PFSK-1 (cell line): ENCODE data around the gene OR2D3.

Experiments used
- FOXP2 ChIP-seq: optimal IDR thresholded peaks from 2 replicates; pipeline ENCODE3; 2011; ENCODE audit warnings: borderline replicate concordance, control low read depth, inconsistent platforms; ENCODE audit not compliant: insufficient read depth; ENCODE audit errors: extremely low read length, extremely low read depth
- POLR2AphosphoS5 ChIP-seq: IDR thresholded peaks from 2 replicates; pipeline ENCODE4 v1.6.1; 2012; ENCODE audit warnings: low read depth, mild to moderate bottlenecking, control low read depth, low read length, moderate library complexity
- SIN3A ChIP-seq: IDR thresholded peaks from 2 replicates; pipeline ENCODE4 v1.6.1; 2012; ENCODE audit warnings: mild to moderate bottlenecking, low read length, moderate library complexity, borderline replicate concordance; ENCODE audit not compliant: insufficient read depth
- TAF1 ChIP-seq: IDR thresholded peaks from 2 replicates; pipeline ENCODE4 v1.6.1; 2012; ENCODE audit warnings: low read length, control low read depth, borderline replicate concordance; ENCODE audit not compliant: insufficient read depth
- TF ChIP-seq, protein P1 (sequence below), 2 experiments: IDR thresholded peaks; 2 replicates each; pipeline versions ENCODE4 v1.6.1 to v1.8.0; 2011 to 2012; ENCODE audit warnings: low read depth in 2 of 2, low read length in 2 of 2, control low read depth in 1 of 2, inconsistent platforms in 1 of 2, mild to moderate bottlenecking in 1 of 2, moderate library complexity in 1 of 2; ENCODE audit not compliant: insufficient read depth in 1 of 2

DNA sequence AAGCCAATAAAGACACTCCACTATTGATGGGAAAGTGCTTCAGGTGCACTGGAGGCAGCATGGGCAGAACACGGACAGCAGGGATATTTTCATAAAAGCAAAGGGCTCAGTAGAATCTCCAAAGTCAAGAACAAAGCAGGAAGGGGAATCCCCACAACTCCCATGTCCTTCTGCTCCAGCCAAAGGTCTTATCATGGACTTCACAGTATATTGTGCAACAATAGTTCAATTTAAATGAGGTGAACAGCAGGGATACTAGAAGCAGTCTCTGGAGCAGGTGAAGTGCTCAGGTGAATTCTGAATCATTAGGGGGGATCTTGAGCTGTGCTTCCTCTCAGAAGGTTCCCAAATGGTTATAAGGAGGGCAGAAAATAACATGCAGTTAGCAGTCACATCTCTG lies 21.9 kb upstream of the OR2D3 start:
- TF ChIP-seq, protein P1, sequence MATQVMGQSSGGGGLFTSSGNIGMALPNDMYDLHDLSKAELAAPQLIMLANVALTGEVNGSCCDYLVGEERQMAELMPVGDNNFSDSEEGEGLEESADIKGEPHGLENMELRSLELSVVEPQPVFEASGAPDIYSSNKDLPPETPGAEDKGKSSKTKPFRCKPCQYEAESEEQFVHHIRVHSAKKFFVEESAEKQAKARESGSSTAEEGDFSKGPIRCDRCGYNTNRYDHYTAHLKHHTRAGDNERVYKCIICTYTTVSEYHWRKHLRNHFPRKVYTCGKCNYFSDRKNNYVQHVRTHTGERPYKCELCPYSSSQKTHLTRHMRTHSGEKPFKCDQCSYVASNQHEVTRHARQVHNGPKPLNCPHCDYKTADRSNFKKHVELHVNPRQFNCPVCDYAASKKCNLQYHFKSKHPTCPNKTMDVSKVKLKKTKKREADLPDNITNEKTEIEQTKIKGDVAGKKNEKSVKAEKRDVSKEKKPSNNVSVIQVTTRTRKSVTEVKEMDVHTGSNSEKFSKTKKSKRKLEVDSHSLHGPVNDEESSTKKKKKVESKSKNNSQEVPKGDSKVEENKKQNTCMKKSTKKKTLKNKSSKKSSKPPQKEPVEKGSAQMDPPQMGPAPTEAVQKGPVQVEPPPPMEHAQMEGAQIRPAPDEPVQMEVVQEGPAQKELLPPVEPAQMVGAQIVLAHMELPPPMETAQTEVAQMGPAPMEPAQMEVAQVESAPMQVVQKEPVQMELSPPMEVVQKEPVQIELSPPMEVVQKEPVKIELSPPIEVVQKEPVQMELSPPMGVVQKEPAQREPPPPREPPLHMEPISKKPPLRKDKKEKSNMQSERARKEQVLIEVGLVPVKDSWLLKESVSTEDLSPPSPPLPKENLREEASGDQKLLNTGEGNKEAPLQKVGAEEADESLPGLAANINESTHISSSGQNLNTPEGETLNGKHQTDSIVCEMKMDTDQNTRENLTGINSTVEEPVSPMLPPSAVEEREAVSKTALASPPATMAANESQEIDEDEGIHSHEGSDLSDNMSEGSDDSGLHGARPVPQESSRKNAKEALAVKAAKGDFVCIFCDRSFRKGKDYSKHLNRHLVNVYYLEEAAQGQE (IDR thresholded peaks at IDR 0.05; ENCODE audit: insufficient read depth in 1 of 2, low read depth in 2 of 2, low read length in 2 of 2): no peak
- no peak for TF ChIP-seq SIN3A
- TF ChIP-seq TAF1: no peak
- TF ChIP-seq POLR2AphosphoS5: no peak
- no peak for TF ChIP-seq FOXP2
